ENCODE measurements around the gene EXOC4. TPM values are rescaled to one million over a fixed set of nuclear protein-coding genes. Genes with fewer than 3 reads are reported as not detected.

EXOC4 gene
- total RNA-seq, 4 donors from 2014 or later = 82.4 to 204 (median 128) TPM

DNA sequence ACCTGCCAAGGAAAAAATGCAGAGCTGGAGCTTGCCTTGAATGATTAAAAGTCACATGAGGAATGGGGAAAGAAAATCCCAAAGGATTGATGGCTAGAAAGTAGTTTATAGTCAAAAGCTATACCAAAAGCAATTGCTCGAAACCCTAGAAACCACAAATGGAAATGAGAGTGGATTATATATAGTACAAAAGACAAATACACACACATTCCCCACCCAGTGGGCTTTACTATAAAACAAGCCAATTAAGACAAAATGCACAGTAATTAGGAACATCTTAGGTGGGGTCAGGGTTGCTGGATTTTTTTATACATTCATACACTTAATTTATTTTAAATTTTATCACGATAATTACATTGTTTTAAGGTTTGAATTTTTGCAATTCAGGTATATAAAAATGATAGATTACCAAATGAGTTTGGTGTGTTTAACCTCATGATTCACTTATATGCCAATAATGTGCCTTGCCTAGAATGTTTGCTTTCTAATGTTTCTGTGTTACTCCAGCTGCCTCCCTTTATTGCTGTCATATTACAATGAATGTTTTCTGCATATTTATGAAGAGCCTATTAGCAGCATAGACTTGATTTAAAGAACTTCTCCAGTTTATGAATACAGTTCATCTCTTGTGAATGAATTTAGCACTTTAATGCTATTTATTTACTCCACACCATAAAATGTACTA lies 421.3 kb downstream of the EXOC4 start:
- Histone ChIP-seq H3K9me3 (no peaks in the 10 kb centered on the region), H3K27ac (no peak overlapping the region), H3K27me3 (no peaks in the 10 kb centered on the region), H3K4me1 (no peaks in the 10 kb centered on the region), H3K4me3 (no peak overlapping the region), H3K36me3 (no peaks in the 10 kb centered on the region)
- in situ Hi-C loops (cut with MboI; ENCODE audit: low pct_ligation_motif_present in 1 of 4, low pct_unique_long_range_greater_than_20kb in 1 of 4, low sequenced_read_pairs in 3 of 4) (no loop called here), intact Hi-C loops (cut with DNase I; ENCODE audit: low total_unique reads) (no loop called here)
- no peak for DNase-seq
- TF ChIP-seq, protein P1, sequence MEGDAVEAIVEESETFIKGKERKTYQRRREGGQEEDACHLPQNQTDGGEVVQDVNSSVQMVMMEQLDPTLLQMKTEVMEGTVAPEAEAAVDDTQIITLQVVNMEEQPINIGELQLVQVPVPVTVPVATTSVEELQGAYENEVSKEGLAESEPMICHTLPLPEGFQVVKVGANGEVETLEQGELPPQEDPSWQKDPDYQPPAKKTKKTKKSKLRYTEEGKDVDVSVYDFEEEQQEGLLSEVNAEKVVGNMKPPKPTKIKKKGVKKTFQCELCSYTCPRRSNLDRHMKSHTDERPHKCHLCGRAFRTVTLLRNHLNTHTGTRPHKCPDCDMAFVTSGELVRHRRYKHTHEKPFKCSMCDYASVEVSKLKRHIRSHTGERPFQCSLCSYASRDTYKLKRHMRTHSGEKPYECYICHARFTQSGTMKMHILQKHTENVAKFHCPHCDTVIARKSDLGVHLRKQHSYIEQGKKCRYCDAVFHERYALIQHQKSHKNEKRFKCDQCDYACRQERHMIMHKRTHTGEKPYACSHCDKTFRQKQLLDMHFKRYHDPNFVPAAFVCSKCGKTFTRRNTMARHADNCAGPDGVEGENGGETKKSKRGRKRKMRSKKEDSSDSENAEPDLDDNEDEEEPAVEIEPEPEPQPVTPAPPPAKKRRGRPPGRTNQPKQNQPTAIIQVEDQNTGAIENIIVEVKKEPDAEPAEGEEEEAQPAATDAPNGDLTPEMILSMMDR (IDR thresholded peaks at IDR 0.05) = no peak
- TF ChIP-seq POLR2AphosphoS5 (IDR thresholded peaks at IDR 0.05) = no peak
- no peak for TF ChIP-seq POLR2A (IDR thresholded peaks at IDR 0.05)
- no peak for TF ChIP-seq EP300 (IDR thresholded peaks at IDR 0.05; ENCODE audit: low read depth)
- 75 to 81% methylated on average over 2 of the region's 2 CpGs for WGBS, 2 donors (ENCODE audit: low coverage in 1 of 2)

DNA sequence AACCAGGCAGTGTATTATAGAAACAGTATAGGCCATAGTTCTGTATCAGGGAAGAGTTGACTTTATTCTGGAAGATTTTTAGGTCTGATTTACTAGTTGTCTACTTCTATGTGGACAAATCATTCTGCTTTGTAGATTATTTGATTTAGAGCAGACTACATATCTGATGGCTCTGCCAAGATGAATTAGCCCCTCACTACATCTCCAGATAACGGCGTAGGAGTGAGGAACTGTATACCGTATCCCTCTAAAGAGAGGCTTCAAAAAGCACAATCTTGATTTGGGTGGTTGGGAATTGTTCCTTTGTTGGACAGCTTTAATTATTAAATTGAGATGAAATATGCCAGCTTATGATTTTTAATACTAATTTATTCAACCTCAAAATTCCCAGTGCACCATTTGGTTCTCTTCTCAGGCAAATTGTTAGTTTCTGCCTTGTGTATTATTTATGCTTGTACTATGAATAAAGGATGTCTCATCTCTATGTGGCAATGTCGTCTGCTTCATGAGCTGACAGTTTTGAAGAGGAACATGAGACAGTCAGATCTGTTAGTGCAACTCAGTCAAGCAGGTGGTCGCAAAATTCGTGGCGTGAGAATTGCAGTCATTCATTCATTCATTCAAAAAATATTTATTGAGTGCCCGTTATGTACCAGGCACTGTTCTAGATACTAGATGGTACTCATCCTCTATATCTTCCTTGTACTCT lies 422.8 kb downstream of the EXOC4 start:
- Histone ChIP-seq H3K9me3 (no peaks in the 10 kb centered on the region), H3K36me3 (no peaks in the 10 kb centered on the region), H3K27me3 (no peaks in the 10 kb centered on the region), H3K4me1 (no peaks in the 10 kb centered on the region), H3K4me3 (no peak overlapping the region), H3K27ac (no peak overlapping the region)
- WGBS, 2 donors (ENCODE audit: low coverage in 1 of 2) = 88 to 95% methylated on average over 7 to 8 of the region's 8 CpGs
- DNase-seq = no peak
- in situ Hi-C loops (cut with MboI; ENCODE audit: low pct_ligation_motif_present in 1 of 4, low pct_unique_long_range_greater_than_20kb in 1 of 4, low sequenced_read_pairs in 3 of 4) (no loop called here), intact Hi-C loops (cut with DNase I; ENCODE audit: low total_unique reads) (no loop called here)
- TF ChIP-seq POLR2AphosphoS5 (IDR thresholded peaks at IDR 0.05) (no peak), EP300 (IDR thresholded peaks at IDR 0.05; ENCODE audit: low read depth) (no peak), POLR2A (IDR thresholded peaks at IDR 0.05) (no peak)
- TF ChIP-seq, protein P1 (IDR thresholded peaks at IDR 0.05) = no peak

DNA sequence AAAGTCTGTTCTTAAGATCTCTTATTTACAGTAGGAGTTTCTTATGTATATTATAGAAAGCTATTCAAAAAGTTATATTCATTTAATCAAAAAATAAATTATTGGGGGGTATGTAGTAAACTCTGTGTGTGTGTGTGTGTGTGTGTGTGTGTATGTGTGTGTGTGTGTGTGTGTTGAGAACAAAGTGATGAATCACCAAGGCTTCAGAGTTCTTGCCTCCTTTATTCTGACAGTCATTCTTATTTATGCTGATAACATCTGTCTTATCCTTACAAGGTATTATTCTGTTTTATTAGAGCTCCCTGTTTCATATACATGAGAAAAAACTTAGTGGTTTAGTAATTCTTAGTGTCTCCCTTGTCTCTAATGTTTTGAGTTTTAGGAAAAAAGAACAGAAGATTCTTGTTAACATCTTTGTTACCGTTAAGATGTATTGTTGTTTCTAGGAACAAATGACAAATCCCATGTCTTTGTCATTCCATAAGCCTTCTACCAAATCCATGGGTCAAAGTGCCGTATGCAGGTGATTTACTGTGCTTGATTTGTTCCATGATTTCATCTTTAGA lies 424.0 kb downstream of the EXOC4 start:
- DNase-seq = no peak
- Histone ChIP-seq H3K4me3 (no peak overlapping the region), H3K4me1 (no peaks in the 10 kb centered on the region), H3K9me3 (no peaks in the 10 kb centered on the region), H3K36me3 (no peaks in the 10 kb centered on the region), H3K27ac (no peak overlapping the region), H3K27me3 (no peaks in the 10 kb centered on the region)
- intact Hi-C loops (cut with DNase I; ENCODE audit: low total_unique reads) = no loop called here
- no peak for TF ChIP-seq POLR2A (IDR thresholded peaks at IDR 0.05)
- TF ChIP-seq, protein P1 (IDR thresholded peaks at IDR 0.05) = no peak
- no peak for TF ChIP-seq EP300 (IDR thresholded peaks at IDR 0.05; ENCODE audit: low read depth)
- no peak for TF ChIP-seq POLR2AphosphoS5 (IDR thresholded peaks at IDR 0.05)
- WGBS, 2 donors (ENCODE audit: low coverage in 1 of 2) = 86 to 91% methylated on average over 2 of the region's 2 CpGs
- in situ Hi-C loops (cut with MboI; ENCODE audit: low pct_ligation_motif_present in 1 of 4, low pct_unique_long_range_greater_than_20kb in 1 of 4, low sequenced_read_pairs in 3 of 4) = no loop called here

DNA sequence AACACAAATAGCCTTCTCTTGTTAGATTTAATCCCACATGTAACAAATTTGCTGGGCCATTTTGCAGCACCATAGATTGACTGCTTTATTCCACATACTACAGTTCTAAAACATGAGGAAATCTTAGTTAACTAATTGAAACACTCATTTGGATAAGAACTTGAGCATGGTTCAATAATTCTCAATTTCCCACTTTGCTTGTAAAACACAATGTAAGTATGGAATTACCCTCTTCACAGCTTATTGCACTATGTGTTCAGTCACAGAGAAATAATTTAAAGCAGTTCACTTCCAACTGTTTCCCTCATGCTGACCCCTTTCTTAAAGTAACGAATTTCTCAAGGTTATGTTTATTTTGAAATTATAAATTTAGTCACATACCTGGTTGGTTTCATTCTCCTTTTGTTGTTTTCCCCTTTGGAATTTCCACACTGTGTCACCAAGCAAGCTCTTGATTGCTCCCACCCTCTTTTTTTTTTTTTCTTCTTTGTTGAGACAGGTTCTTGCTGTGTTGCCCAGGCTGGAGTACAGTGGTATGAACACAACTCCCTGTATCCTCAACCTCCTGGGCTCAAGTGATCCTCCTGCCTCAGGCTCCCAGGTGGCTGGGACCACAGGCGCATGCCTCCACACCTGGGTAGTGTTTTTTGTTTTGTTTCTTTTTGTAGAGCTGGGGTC lies 425.4 kb downstream of the EXOC4 start:
- 73 to 95% methylated on average over 2 of the region's 2 CpGs for WGBS, 2 donors (ENCODE audit: low coverage in 1 of 2)
- no peak for DNase-seq
- Histone ChIP-seq H3K4me1 (no peaks in the 10 kb centered on the region), H3K9me3 (no peaks in the 10 kb centered on the region), H3K36me3 (no peaks in the 10 kb centered on the region), H3K27me3 (no peaks in the 10 kb centered on the region), H3K4me3 (no peak overlapping the region), H3K27ac (no peak overlapping the region)
- intact Hi-C loops (cut with DNase I; ENCODE audit: low total_unique reads) (no loop called here), in situ Hi-C loops (cut with MboI; ENCODE audit: low pct_ligation_motif_present in 1 of 4, low pct_unique_long_range_greater_than_20kb in 1 of 4, low sequenced_read_pairs in 3 of 4) (no loop called here)
- TF ChIP-seq POLR2AphosphoS5 (IDR thresholded peaks at IDR 0.05) (no peak), POLR2A (IDR thresholded peaks at IDR 0.05) (no peak), EP300 (IDR thresholded peaks at IDR 0.05; ENCODE audit: low read depth) (no peak)
- TF ChIP-seq, protein P1 (IDR thresholded peaks at IDR 0.05) = no peak

Measured in transverse colon (tissue), 4 donors.